ENCODE measurements around the gene CCDC171. TPM values are rescaled to one million over a fixed set of nuclear protein-coding genes. Genes with fewer than 3 reads are reported as not detected.

CCDC171 gene
- total RNA-seq, 1 experiment from 2014 or later: 2.4 TPM

GRCh38 chr9:15522130-15522755, 30.6 kb upstream of the CCDC171 start:
- Histone ChIP-seq H2BK12ac (ENCODE audit: insufficient read length, low read depth, low read length) (no peak overlapping the region), H2BK20ac (ENCODE audit: low read depth, low read length, poor library complexity, severe bottlenecking) (no peak overlapping the region), H2AFZ (ENCODE audit: low read length) (no peak overlapping the region), H3K4me1 (ENCODE audit: insufficient read depth, low read length) (no peaks in the 10 kb centered on the region), H3K56ac (ENCODE audit: insufficient read length, low read depth, low read length) (no peak overlapping the region), H2BK120ac (ENCODE audit: low read depth, low read length, poor library complexity, severe bottlenecking) (no peak overlapping the region), H4K91ac (ENCODE audit: insufficient read length, low read depth, low read length) (no peak overlapping the region), H3K23me2 (ENCODE audit: insufficient read length, low read depth, low read length, poor library complexity, severe bottlenecking) (no peaks in the 10 kb centered on the region), H3K4me2 (ENCODE audit: insufficient read depth, insufficient read length, low read length) (no peak overlapping the region), H3T11ph (ENCODE audit: low read length) (no peak overlapping the region), H3K14ac (ENCODE audit: insufficient read depth, low read length) (no peak overlapping the region), H3K9ac (ENCODE audit: extremely low read depth, insufficient read length, low read length) (no peak overlapping the region), H3K79me2 (ENCODE audit: insufficient read depth, low read length) (no peaks in the 10 kb centered on the region), H2BK5ac (ENCODE audit: insufficient read length, low read length) (no peak overlapping the region), H4K20me1 (ENCODE audit: control insufficient read depth, insufficient read depth, insufficient read length) (no peaks in the 10 kb centered on the region), H3K27me3 (ENCODE audit: insufficient read depth, low read length) (no peaks in the 10 kb centered on the region), H4K5ac (ENCODE audit: insufficient read length, low read depth, low read length) (no peak overlapping the region), H3K9me3 (ENCODE audit: control insufficient read depth, low read depth, low read length) (no peaks in the 10 kb centered on the region), H3K23ac (ENCODE audit: insufficient read length, low read depth, low read length) (no peak overlapping the region), H2BK15ac (ENCODE audit: low read depth, low read length) (no peak overlapping the region), H2AK5ac (ENCODE audit: insufficient read length, low read length) (no peak overlapping the region), H3K4ac (ENCODE audit: low read depth, low read length) (no peak overlapping the region), H4K8ac (replicated peaks; ENCODE audit: insufficient read length, low read depth, low read length) (no peak overlapping the region), H3K18ac (ENCODE audit: insufficient read length, low read depth, low read length) (no peak overlapping the region), H3K27ac (ENCODE audit: insufficient read length, low read depth, low read length) (no peak overlapping the region), H3K79me1 (ENCODE audit: insufficient read depth, low read depth, low read length, poor library complexity, severe bottlenecking) (no peaks in the 10 kb centered on the region)
- TF ChIP-seq CTCF (conservative IDR thresholded peaks at IDR 0.05): no peak
- H3K4me3 Mint-ChIP-seq: no peak overlapping the region
- WGBS (ENCODE audit: extremely low coverage, insufficient read length, low lambda C conversion rate): no CpG with 5 or more reads among the region's 3 CpGs
- no peaks in the 10 kb centered on the region for H3K36me3 Mint-ChIP-seq (ENCODE audit: insufficient read depth in 1 of 3, low read depth in 3 of 3)
- H3K27ac Mint-ChIP-seq: peak overlapping the region in 1 of 3 experiments; percentile 4; a peak in 2 of 7 replicates
- no peak for DNase-seq
- H3K27me3 Mint-ChIP-seq (ENCODE audit: low read depth): no peaks in the 10 kb centered on the region
- H3K9me3 Mint-ChIP-seq: no peaks in the 10 kb centered on the region
- H3K4me1 Mint-ChIP-seq: peaks cover 12 to 15% of the 10 kb centered on the region in 2 experiments

Data from H9 (cell line).